ENCODE results near the gene TDRD3.

TDRD3 gene

GRCh38 chr13:60396783-60397703 is at the start of gene TDRD3:
TDRD3 (plus strand) TSS chr13:60397220; CDS start chr13:60397365, 145 bp downstream.
- TF ChIP-seq, protein P1, sequence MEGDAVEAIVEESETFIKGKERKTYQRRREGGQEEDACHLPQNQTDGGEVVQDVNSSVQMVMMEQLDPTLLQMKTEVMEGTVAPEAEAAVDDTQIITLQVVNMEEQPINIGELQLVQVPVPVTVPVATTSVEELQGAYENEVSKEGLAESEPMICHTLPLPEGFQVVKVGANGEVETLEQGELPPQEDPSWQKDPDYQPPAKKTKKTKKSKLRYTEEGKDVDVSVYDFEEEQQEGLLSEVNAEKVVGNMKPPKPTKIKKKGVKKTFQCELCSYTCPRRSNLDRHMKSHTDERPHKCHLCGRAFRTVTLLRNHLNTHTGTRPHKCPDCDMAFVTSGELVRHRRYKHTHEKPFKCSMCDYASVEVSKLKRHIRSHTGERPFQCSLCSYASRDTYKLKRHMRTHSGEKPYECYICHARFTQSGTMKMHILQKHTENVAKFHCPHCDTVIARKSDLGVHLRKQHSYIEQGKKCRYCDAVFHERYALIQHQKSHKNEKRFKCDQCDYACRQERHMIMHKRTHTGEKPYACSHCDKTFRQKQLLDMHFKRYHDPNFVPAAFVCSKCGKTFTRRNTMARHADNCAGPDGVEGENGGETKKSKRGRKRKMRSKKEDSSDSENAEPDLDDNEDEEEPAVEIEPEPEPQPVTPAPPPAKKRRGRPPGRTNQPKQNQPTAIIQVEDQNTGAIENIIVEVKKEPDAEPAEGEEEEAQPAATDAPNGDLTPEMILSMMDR (IDR thresholded peaks at IDR 0.05; ENCODE audit: borderline replicate concordance, control extremely low read depth, extremely low read depth, insufficient read depth, missing control alignments): peak; percentile 87
- peak; percentile 84 for DNase-seq (ENCODE audit: low spot score)
- in situ Hi-C loops (cut with MboI; ENCODE audit: low sequenced_read_pairs, unreplicated experiment): no loop called here

GRCh38 chr13:60347690-60348089 is 49.3 kb upstream of the TDRD3 start:
- no peak for DNase-seq (ENCODE audit: low spot score)
- in situ Hi-C loops (cut with MboI; ENCODE audit: low sequenced_read_pairs, unreplicated experiment): loop anchor here (25.0 kb wide), 1 partner anchor 960 kb away; no protein-coding TSS in a partner anchor
- TF ChIP-seq, protein P1 (IDR thresholded peaks at IDR 0.05; ENCODE audit: borderline replicate concordance, control extremely low read depth, extremely low read depth, insufficient read depth, missing control alignments): no peak

DNA sequence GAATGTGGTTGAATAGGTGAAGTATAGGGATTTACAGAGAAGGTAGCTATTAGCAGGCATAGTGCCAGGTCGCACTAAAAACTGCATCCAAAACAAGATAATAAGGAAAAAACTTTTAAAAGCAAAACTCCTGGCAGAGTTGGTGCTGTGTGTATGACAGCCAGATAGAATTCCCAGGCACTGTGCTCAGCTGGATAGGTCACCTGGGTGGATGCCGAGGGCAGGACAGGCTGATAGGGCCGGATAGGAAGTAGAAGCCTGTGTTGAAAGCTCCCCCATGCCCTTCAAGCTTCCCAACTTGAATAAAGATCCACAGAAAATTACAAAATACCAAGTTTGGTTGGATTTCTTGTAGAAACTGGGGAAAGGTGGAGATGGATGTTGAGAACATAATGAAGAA is 48.9 kb upstream of the TDRD3 start:
- TF ChIP-seq, protein P1 (IDR thresholded peaks at IDR 0.05; ENCODE audit: borderline replicate concordance, control extremely low read depth, extremely low read depth, insufficient read depth, missing control alignments): no peak
- in situ Hi-C loops (cut with MboI; ENCODE audit: low sequenced_read_pairs, unreplicated experiment): loop anchor here (25.0 kb wide), 1 partner anchor 961 kb away; no protein-coding TSS in a partner anchor
- no peak for DNase-seq (ENCODE audit: low spot score)

- in situ Hi-C loops (cut with MboI; ENCODE audit: low sequenced_read_pairs, unreplicated experiment): no loop called here
- no peak for DNase-seq (ENCODE audit: low spot score)
- TF ChIP-seq, protein P1 (IDR thresholded peaks at IDR 0.05; ENCODE audit: borderline replicate concordance, control extremely low read depth, extremely low read depth, insufficient read depth, missing control alignments): no peak
Observed at GRCh38 chr13:60351326-60351725, 45.7 kb upstream of the TDRD3 start.

DNA sequence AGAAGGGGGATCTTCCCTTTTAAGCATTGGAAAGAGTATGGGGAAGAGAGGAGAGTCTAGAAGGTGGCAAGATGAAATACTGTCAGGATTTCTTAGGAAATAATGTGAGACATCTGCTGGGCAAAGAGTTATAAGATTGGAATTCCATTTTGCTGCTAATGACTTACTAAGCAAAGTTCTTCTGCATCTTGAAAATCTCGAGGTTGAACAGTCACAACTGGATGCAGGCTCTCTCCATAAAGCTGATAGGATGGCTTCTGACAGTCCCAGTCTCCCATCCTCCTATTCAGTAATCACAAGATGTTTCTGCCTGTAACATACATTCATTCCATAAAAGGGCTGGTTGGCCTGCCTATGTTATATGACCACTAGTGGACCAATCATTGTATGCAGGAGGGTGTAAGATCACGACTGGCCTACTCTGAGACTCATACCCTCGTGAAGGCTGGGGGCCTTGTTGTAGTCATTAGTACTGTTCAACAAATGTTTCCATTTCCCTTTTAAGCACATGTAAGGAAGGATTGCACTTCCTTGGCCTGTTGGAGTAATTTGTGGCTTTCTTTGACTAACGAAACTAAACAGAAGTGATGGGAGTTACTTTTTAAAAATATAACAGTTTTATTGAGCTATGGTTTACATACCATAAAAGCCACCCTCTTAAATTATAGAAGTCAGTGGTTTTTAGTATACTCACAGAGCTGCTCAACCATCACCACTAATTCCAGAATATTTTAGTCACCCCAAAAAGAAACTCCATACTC is 45.0 kb upstream of the TDRD3 start:
- DNase-seq (ENCODE audit: low spot score): no peak
- in situ Hi-C loops (cut with MboI; ENCODE audit: low sequenced_read_pairs, unreplicated experiment): no loop called here
- TF ChIP-seq, protein P1 (IDR thresholded peaks at IDR 0.05; ENCODE audit: borderline replicate concordance, control extremely low read depth, extremely low read depth, insufficient read depth, missing control alignments): no peak

GRCh38 chr13:60352644-60353043 is 44.4 kb upstream of the TDRD3 start:
- in situ Hi-C loops (cut with MboI; ENCODE audit: low sequenced_read_pairs, unreplicated experiment): no loop called here
- TF ChIP-seq, protein P1 (IDR thresholded peaks at IDR 0.05; ENCODE audit: borderline replicate concordance, control extremely low read depth, extremely low read depth, insufficient read depth, missing control alignments): no peak
- no peak for DNase-seq (ENCODE audit: low spot score)
